K562 (cell line): Measurements from ENCODE around the gene ENO2. TPM values are rescaled to one million over a fixed set of nuclear protein-coding genes. Genes with fewer than 3 reads are reported as not detected.
A peak's percentile ranks its signal among the peaks of the same experiment; 100 is the strongest.

Experiments used
- ATAC-seq: fragments of 200-7000 bp; cut with Tn5 transposase; 3 replicates; pipeline ENCODE4 v1.9.1; 2020; ENCODE audit warnings: moderate library complexity
- BruUV-seq: library from RNA; stranded (reverse); fragments of 400-500 nt; replicated peaks from 2 replicates; lab custom pipeline; 2021; lab: Mats Ljungman, UMichigan
- CTCF ChIA-PET: fragments of 300-600 bp; formaldehyde crosslinking; extraction: SDS; loops from one replicate; lab custom pipeline; 2021; ENCODE audit warnings: low intra/inter-chr PET ratio; lab: Yijun Ruan, JAX
- POLR2A ChIA-PET: fragments of 300-600, 350-650 bp; sonication (Branson Sonifier 250); formaldehyde crosslinking; extraction: SDS; loops from one replicate; lab custom pipeline; 2021; ENCODE audit warnings: antibody characterized with exemption, inconsistent platforms; lab: Yijun Ruan, JAX
- DNase-seq, 4 experiments: peaks; one replicate each; pipeline versions ENCODE4 v3.0.0 to v3.0.0-alpha.2; 2011 to 2018; ENCODE audit warnings: low spot score in 3 of 4, mixed read lengths in 3 of 4; ENCODE audit errors: extremely low read depth in 1 of 4
- FAIRE-seq: peaks from 2 replicates; lab custom pipeline; 2011; peaks lifted over from hg19 to GRCh38; lab: Jason Lieb, UNC
- H2AFZ ChIP-seq: 2 replicates; pipeline ENCODE4 v1.6.0; 2011; ENCODE audit warnings: low read depth, low read length, control low read depth, inconsistent platforms
- H3K27ac ChIP-seq: fragments of 200-600 bp; 3 replicates; pipeline ENCODE4 v1.8.0; 2011; ENCODE audit warnings: low read depth, mild to moderate bottlenecking, control low read depth, inconsistent platforms, low read length, moderate library complexity, mixed read lengths; ENCODE audit errors: extremely low read depth
- H3K27me3 ChIP-seq, 2 experiments: fragments of 300-600 bp in 1 of 2; 2 replicates in 1 of 2; 3 replicates in 1 of 2; pipeline versions ENCODE4 v1.6.0 to v1.8.0; 2011; ENCODE audit warnings: inconsistent platforms in 2 of 2, low read length in 2 of 2, mild to moderate bottlenecking in 1 of 2, mixed read lengths in 1 of 2, moderate library complexity in 1 of 2; ENCODE audit not compliant: control insufficient read depth in 2 of 2, insufficient read depth in 2 of 2
- H3K36me3 ChIP-seq: fragments of 300-600 bp; 3 replicates; pipeline ENCODE4 v1.8.0; 2011; ENCODE audit warnings: mild to moderate bottlenecking, low read length, inconsistent platforms; ENCODE audit not compliant: control insufficient read depth, insufficient read depth
- H3K4me1 ChIP-seq, 2 experiments: fragments of 200-600 bp in 1 of 2; replicated peaks in 1 of 2; 2 replicates in 1 of 2; 3 replicates in 1 of 2; pipeline versions ENCODE4 v1.5.1 to v1.8.0; 2011; ENCODE audit warnings: inconsistent platforms in 2 of 2, low read length in 2 of 2, mild to moderate bottlenecking in 1 of 2, mixed read lengths in 1 of 2, moderate library complexity in 1 of 2; ENCODE audit not compliant: control insufficient read depth in 2 of 2, insufficient read depth in 2 of 2
- H3K4me2 ChIP-seq: 2 replicates; pipeline ENCODE4 v1.6.1; 2011; ENCODE audit warnings: low read length, control low read depth, inconsistent platforms, mixed read lengths; ENCODE audit not compliant: insufficient read depth
- H3K4me3 ChIP-seq: fragments of 200-600 bp; sonication (generic), shearing (Covaris generic); 2 replicates; pipeline ENCODE4 v1.5.1; 2016; ENCODE audit warnings: control low read depth, inconsistent platforms
- H3K79me2 ChIP-seq: fragments of 200-600 bp; 3 replicates; pipeline ENCODE4 v1.8.0; 2011; ENCODE audit warnings: low read length, inconsistent platforms; ENCODE audit not compliant: control insufficient read depth, insufficient read depth
- H3K9ac ChIP-seq, 2 experiments: 2 replicates each; pipeline versions ENCODE4 v1.6.0 to v1.6.1; 2011; ENCODE audit warnings: low read depth in 2 of 2, low read length in 2 of 2, control low read depth in 1 of 2, inconsistent platforms in 1 of 2, mild to moderate bottlenecking in 1 of 2, mixed read lengths in 1 of 2; ENCODE audit not compliant: insufficient read depth in 1 of 2
- H3K9me1 ChIP-seq: one replicate; pipeline ENCODE4 v1.6.0; 2011; ENCODE audit warnings: inconsistent platforms, mild to moderate bottlenecking, low read length, moderate library complexity; ENCODE audit not compliant: control insufficient read depth, insufficient read depth
- H3K9me3 ChIP-seq: replicated peaks from 2 replicates; pipeline ENCODE4 v1.5.1; 2011; ENCODE audit warnings: low read depth, low read length, inconsistent platforms; ENCODE audit not compliant: control insufficient read depth, insufficient read depth
- H4K20me1 ChIP-seq: replicated peaks from 2 replicates; pipeline ENCODE4 v1.6.1; 2011; ENCODE audit warnings: low read length, inconsistent platforms, mixed read lengths; ENCODE audit not compliant: control insufficient read depth, insufficient read depth
- GABPB1 ChIP-seq: sonication (generic); formaldehyde crosslinking; IDR thresholded peaks from 2 replicates; pipeline ENCODE4 v1.8.0; 2022; ENCODE audit warnings: mild to moderate bottlenecking, missing genetic modification reagents
- KAT7 ChIP-seq: sonication (generic); formaldehyde crosslinking; IDR thresholded peaks from 2 replicates; pipeline ENCODE4 v1.8.0; 2022; ENCODE audit warnings: missing genetic modification reagents, mild to moderate bottlenecking, borderline replicate concordance
- NFYB ChIP-seq: IDR thresholded peaks from 2 replicates; pipeline ENCODE4 v1.6.1; 2011; ENCODE audit warnings: mild to moderate bottlenecking, moderate library complexity; ENCODE audit not compliant: insufficient read length; ENCODE audit errors: extremely low read depth
- SNRNP70 ChIP-seq: fragments of 200-400 bp; formaldehyde crosslinking; optimal IDR thresholded peaks from 2 replicates; pipeline ENCODE3; 2017; ENCODE audit warnings: low read depth, low read length
- SREBF1 ChIP-seq: fragments of 150-350 bp; IDR thresholded peaks from 2 replicates; pipeline ENCODE4 v1.6.1; 2014; ENCODE audit warnings: antibody characterized with exemption, low read depth, low read length, borderline replicate concordance
- TFAP4 ChIP-seq: sonication (generic); formaldehyde crosslinking; IDR thresholded peaks from 2 replicates; pipeline ENCODE4 v1.8.0; 2022; ENCODE audit warnings: missing genetic modification reagents, mild to moderate bottlenecking, moderate library complexity, borderline replicate concordance
- XRCC5 ChIP-seq: fragments of 200-400 bp; formaldehyde crosslinking; IDR thresholded peaks from 2 replicates; pipeline ENCODE4 v1.6.1; 2017; ENCODE audit warnings: low read depth, mild to moderate bottlenecking, low read length
- ZBTB12 ChIP-seq: fragments of 250-450 bp; sonication (Bioruptor Pico); IDR thresholded peaks from 2 replicates; pipeline ENCODE4 v1.4.0; 2020
- WGBS: fragments of 100-300 bp; shearing (Covaris generic); methylation state at CpG from one replicate; pipeline ENCODE4 v1.1.6; 2016; ENCODE audit warnings: low coverage, mixed read lengths; ENCODE audit not compliant: insufficient coverage; ENCODE audit errors: missing lambda C conversion rate; 5-methylcytosine and 5-hydroxymethylcytosine counted together
- in situ Hi-C: fragments of 300-500 bp; cut with MboI; formaldehyde crosslinking; loops from 4 replicates; pipeline ENCODE4 v1.15.0; 2018; ENCODE audit warnings: inconsistent platforms, mixed read lengths
- intact Hi-C: fragments of 100-400 bp; cut with micrococcal nuclease; formaldehyde crosslinking; loops from 2 replicates; pipeline ENCODE4 v1.14.2; 2022
- polyA plus RNA-seq, 8 experiments: library from polyadenylated mRNA; depleted of rRNA in 4 of 8; stranded (reverse) in 5 of 8; unstranded in 3 of 8; fragments of >200 nt; fragmentation: Nextera tagmentation in 2 of 8; fragmentation: Illumina TruSeq in 1 of 8; extraction: Ambion mirVana in 2 of 8; extraction: Trizol in 1 of 8; gene quantifications; 2 replicates each; pipeline versions ENCODE4 v1.2.1 to v1.2.3, GENCODE V29; 2011 to 2014; ENCODE audit warnings: inconsistent platforms in 1 of 8, missing spikeins in 1 of 8
- total RNA-seq, 7 experiments: library from RNA; depleted of rRNA in 6 of 7; stranded (reverse); fragments of >200 nt in 6 of 7; fragmentation: Illumina TruSeq in 2 of 7; extraction: Trizol in 2 of 7; gene quantifications; 2 replicates each; pipeline versions ENCODE4 v1.2.1 to v1.2.3, GENCODE V29; 2011 to 2021; ENCODE audit warnings: low replicate concordance in 1 of 7
- TF ChIP-seq, protein P1 (sequence below): sonication (generic); formaldehyde crosslinking; IDR thresholded peaks from 2 replicates; pipeline ENCODE4 v1.8.0; 2022; ENCODE audit warnings: mild to moderate bottlenecking, missing genetic modification reagents
- TF ChIP-seq, protein P2 (sequence below), 2 experiments: IDR thresholded peaks; 2 replicates each; pipeline ENCODE4 v1.6.1; 2011; ENCODE audit warnings: borderline replicate concordance in 1 of 2, control low read depth in 1 of 2, low read depth in 1 of 2, low read length in 1 of 2, mild to moderate bottlenecking in 1 of 2, mixed read lengths in 1 of 2, moderate library complexity in 1 of 2; ENCODE audit not compliant: insufficient read depth in 1 of 2, insufficient read length in 1 of 2, poor library complexity in 1 of 2, severe bottlenecking in 1 of 2; ENCODE audit errors: extremely low read depth in 1 of 2
- TF ChIP-seq, protein P3 (sequence below): sonication (generic); formaldehyde crosslinking; IDR thresholded peaks from 2 replicates; pipeline ENCODE4 v1.8.1; 2023; ENCODE audit warnings: mild to moderate bottlenecking, missing genetic modification reagents

ENO2 gene
- total and polyA plus RNA-seq, 9 of the 15 experiments (the other 6 are each of a cell fraction or from before 2014, with no cell fraction given): 10.9 to 43.3 (median 21.0) TPM

DNA sequence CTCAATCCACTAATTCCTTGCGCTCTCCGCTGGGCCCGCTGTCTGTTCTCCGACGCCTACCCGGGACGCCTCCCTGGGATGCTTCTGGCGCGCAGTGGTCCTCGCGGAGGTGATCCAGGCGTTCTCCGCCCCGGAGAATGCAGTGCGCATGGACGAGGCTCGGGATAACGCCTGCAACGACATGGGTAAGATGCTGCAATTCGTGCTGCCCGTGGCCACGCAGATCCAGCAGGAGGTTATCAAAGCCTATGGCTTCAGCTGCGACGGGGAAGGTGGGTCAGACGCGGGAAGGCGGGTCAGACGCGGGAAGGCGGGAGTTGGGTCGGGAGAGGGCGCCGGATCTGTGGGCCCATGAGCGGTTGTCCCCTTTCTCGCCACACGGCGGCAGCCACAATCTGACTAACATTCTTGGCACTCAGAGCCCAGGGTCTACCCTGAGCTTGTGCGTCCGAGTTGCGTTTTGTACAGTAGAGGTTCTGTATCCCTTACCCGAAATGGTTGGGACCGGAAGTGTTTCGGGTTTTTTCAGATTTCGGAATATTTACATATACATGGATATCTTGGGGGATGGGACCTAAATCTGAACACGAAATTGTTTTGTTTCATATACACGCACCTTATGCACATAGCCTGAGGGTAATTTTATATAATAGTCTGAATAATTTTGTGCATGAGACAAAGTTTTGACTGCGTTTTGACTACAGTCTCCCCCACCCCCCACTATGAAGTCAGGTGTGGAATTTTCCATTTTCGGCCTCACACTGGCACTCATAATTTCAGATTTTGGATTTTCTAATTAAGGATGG is 30.2 kb downstream of the ENO2 start:
- Histone ChIP-seq H3K4me1 (peaks cover 13 to 50% of the 10 kb centered on the region in 2 experiments), H2AFZ (peak overlapping the region; percentile 79), H3K4me3 (peak overlapping the region; percentile 49), H3K79me2 (peaks cover 13% of the 10 kb centered on the region), H3K9me1 (no peaks in the 10 kb centered on the region), H3K4me2 (peak overlapping the region; percentile 94), H3K9ac (peak overlapping the region; percentile 86 to 88), H3K9me3 (no peaks in the 10 kb centered on the region), H3K27ac (peak overlapping the region; percentile 96), H3K36me3 (peaks cover 24% of the 10 kb centered on the region; the same call in 2 of the 3 replicates), H4K20me1 (no peaks in the 10 kb centered on the region), H3K27me3 (no peaks in the 10 kb centered on the region)
- ATAC-seq: peak; percentile 72
- ChIA-PET POLR2A (interaction anchor here (0.5 to 6.3 kb wide), 40 partner anchors 10 to 322 kb away, joined by 3 to 98 read pairs (median 5); partner anchors contain the start of genes ATN1, C1RL, CDCA3 and LRRC23), CTCF (interaction anchor here (1.3 to 2.3 kb wide), 5 partner anchors 17 to 165 kb away, joined by 4 to 14 read pairs (median 12); partner anchors contain the start of gene C1R)
- peak; percentile 87 for FAIRE-seq
- WGBS: 2% methylated on average over 39 of the region's 48 CpGs
- intact Hi-C loops: loop anchor here (1.0 to 5.0 kb wide), 5 partner anchors 20 to 164 kb away; partner anchors contain the start of genes C1RL and TPI1
- no TSS peak for BruUV-seq
- peak; percentile 55 to 92 (median 65) for DNase-seq
- in situ Hi-C loops: loop anchor here (5.0 kb wide), 1 partner anchor 77 kb away; the partner anchor contains the start of gene TPI1
- TF ChIP-seq ZBTB12 (CRISPR knock-in tag) (0 out of 2 replicates have a peak, but pooled peaks have one; percentile 4), TFAP4 (CRISPR knock-in tag) (peak; percentile 79), SREBF1 (no peak), SNRNP70 (peak; percentile 81), NFYB (no peak), XRCC5 (peak; percentile 54; the same call in 1 of the 2 replicates), GABPB1 (CRISPR knock-in tag) (peak; percentile 70; the same call in 1 of the 2 replicates), KAT7 (peak; percentile 77; the same call in 1 of the 2 replicates)
- TF ChIP-seq, protein P1, sequence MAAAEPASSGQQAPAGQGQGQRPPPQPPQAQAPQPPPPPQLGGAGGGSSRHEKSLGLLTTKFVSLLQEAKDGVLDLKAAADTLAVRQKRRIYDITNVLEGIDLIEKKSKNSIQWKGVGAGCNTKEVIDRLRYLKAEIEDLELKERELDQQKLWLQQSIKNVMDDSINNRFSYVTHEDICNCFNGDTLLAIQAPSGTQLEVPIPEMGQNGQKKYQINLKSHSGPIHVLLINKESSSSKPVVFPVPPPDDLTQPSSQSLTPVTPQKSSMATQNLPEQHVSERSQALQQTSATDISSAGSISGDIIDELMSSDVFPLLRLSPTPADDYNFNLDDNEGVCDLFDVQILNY: no peak
- TF ChIP-seq, protein P2, sequence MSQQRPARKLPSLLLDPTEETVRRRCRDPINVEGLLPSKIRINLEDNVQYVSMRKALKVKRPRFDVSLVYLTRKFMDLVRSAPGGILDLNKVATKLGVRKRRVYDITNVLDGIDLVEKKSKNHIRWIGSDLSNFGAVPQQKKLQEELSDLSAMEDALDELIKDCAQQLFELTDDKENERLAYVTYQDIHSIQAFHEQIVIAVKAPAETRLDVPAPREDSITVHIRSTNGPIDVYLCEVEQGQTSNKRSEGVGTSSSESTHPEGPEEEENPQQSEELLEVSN (IDR thresholded peaks at IDR 0.05; ENCODE audit: borderline replicate concordance in 1 of 2, extremely low read depth in 1 of 2, insufficient read depth in 1 of 2, insufficient read length in 1 of 2, low read depth in 1 of 2, low read length in 1 of 2, poor library complexity in 1 of 2, severe bottlenecking in 1 of 2): peak; percentile 54 to 83
- TF ChIP-seq, protein P3, sequence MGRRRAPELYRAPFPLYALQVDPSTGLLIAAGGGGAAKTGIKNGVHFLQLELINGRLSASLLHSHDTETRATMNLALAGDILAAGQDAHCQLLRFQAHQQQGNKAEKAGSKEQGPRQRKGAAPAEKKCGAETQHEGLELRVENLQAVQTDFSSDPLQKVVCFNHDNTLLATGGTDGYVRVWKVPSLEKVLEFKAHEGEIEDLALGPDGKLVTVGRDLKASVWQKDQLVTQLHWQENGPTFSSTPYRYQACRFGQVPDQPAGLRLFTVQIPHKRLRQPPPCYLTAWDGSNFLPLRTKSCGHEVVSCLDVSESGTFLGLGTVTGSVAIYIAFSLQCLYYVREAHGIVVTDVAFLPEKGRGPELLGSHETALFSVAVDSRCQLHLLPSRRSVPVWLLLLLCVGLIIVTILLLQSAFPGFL (CRISPR knock-in tag): peak; percentile 64; the same call in 1 of the 2 replicates
